Measurements from ENCODE around the gene HOXD13. TPM values are rescaled to one million over a fixed set of nuclear protein-coding genes. Genes with fewer than 3 reads are reported as not detected.

Gene HOXD13
- polyA plus RNA-seq, 2 of the 4 experiments (the other 2 are of a cell fraction), result 0.13 to 0.35 TPM

DNA sequence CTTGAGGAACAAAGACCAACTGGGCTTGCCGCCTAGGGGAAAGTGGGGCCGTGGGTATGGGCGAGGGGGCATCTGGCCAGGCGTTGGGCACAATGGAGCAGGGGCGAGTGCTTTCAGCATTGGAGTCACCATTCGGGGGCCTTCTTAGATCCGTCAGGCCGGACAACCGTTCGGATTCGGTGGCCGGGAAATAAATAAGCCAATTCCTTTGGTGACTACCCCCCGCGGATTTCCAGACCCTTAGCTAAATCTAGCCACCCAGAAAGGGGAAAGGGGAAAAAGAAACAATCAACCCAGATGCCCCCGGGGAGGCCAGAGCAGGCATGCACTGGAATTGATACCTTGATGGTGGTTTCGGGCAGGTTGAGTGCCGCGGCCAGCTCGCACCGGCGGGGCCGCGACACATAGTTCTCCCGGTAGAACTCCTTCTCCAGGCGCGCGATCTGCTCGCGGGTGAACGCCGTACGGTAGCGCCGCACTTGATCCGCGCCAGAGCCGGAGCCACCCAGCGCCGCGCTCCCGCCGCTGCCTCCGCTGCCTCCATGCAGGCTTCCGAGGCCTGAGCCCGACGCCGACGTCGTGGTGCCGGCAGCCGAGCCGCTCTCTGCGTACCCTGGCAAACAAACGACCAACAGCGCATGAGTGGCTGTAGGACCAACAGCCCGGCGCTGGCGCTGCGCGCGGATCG is 10.5 kb upstream of the HOXD13 start:
- Histone ChIP-seq H3K9me3 (peaks cover 10% of the 10 kb centered on the region), H3K4me2 (no peak overlapping the region), H3K4me1 (peaks cover 13% of the 10 kb centered on the region; the same call in 2 of the 3 replicates), H3K27ac (no peak overlapping the region), H3K4me3 (no peak overlapping the region)
- no peak for TF ChIP-seq KDM1A (IDR thresholded peaks at IDR 0.05; ENCODE audit: low read depth)
- TF ChIP-seq, protein P1, sequence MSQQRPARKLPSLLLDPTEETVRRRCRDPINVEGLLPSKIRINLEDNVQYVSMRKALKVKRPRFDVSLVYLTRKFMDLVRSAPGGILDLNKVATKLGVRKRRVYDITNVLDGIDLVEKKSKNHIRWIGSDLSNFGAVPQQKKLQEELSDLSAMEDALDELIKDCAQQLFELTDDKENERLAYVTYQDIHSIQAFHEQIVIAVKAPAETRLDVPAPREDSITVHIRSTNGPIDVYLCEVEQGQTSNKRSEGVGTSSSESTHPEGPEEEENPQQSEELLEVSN (IDR thresholded peaks at IDR 0.05; ENCODE audit: borderline replicate concordance, low read depth), result no peak
- TF ChIP-seq HEYL (CRISPR knock-in tag; IDR thresholded peaks at IDR 0.05), result no peak
- TF ChIP-seq NPAS2 (CRISPR knock-in tag; IDR thresholded peaks at IDR 0.05; ENCODE audit: borderline replicate concordance), result no peak
- no peak for TF ChIP-seq CHD4 (IDR thresholded peaks at IDR 0.05; ENCODE audit: borderline replicate concordance)
- TF ChIP-seq HOXA7 (CRISPR knock-in tag; IDR thresholded peaks at IDR 0.05), result no peak
- no peak for TF ChIP-seq NFE2L2 (conservative IDR thresholded peaks at IDR 0.05; ENCODE audit: low read length)
- no peak for TF ChIP-seq TP53 (CRISPR knock-in tag; IDR thresholded peaks at IDR 0.05)
- TF ChIP-seq CBX8 (IDR thresholded peaks at IDR 0.05), result no peak
- TF ChIP-seq FOSB (CRISPR knock-in tag; IDR thresholded peaks at IDR 0.05), result no peak
- TF ChIP-seq NR3C1 (IDR thresholded peaks at IDR 0.05), result no peak
- TF ChIP-seq EHMT2 (IDR thresholded peaks at IDR 0.05; ENCODE audit: low read depth), result no peak
- no peak for TF ChIP-seq GATA3 (IDR thresholded peaks at IDR 0.05; ENCODE audit: borderline replicate concordance)
- TF ChIP-seq, protein P2, sequence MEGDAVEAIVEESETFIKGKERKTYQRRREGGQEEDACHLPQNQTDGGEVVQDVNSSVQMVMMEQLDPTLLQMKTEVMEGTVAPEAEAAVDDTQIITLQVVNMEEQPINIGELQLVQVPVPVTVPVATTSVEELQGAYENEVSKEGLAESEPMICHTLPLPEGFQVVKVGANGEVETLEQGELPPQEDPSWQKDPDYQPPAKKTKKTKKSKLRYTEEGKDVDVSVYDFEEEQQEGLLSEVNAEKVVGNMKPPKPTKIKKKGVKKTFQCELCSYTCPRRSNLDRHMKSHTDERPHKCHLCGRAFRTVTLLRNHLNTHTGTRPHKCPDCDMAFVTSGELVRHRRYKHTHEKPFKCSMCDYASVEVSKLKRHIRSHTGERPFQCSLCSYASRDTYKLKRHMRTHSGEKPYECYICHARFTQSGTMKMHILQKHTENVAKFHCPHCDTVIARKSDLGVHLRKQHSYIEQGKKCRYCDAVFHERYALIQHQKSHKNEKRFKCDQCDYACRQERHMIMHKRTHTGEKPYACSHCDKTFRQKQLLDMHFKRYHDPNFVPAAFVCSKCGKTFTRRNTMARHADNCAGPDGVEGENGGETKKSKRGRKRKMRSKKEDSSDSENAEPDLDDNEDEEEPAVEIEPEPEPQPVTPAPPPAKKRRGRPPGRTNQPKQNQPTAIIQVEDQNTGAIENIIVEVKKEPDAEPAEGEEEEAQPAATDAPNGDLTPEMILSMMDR (IDR thresholded peaks at IDR 0.05), result no peak
- no peak for TF ChIP-seq ZSCAN20 (CRISPR knock-in tag; IDR thresholded peaks at IDR 0.05)
- CTCF ChIA-PET, result interaction anchor here (3.2 to 5.5 kb wide), 2 partner anchors 15 to 391 kb away, joined by 20 to 57 read pairs; no protein-coding TSS in a partner anchor
- DNase-seq (ENCODE audit: low read depth in 1 of 2, low spot score in 1 of 2) (no peak), ATAC-seq (no peak), FAIRE-seq (no peak)
- POLR2A ChIA-PET, result no interaction called here
- WGBS (ENCODE audit: missing lambda C conversion rate), result 84% methylated on average over 53 of the region's 62 CpGs

DNA sequence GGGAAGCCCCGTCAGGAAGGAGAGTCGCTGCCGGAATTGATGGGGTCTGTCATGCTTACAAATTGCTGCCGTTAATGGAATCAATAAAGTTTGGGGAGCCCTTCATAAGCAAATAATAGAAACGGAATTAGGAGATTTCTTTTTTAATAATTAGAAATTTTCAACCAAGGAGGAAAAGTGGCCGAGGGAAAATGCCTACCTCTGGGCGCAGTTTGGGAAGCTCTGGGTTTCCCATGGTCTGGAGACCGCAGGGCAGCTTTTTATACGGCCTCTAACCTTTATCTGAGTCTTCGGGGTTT is 10.0 kb upstream of the HOXD13 start:
- peaks cover 10% of the 10 kb centered on the region for H3K9me3 ChIP-seq
- no peak overlapping the region for H3K27ac ChIP-seq
- TF ChIP-seq, protein P3, sequence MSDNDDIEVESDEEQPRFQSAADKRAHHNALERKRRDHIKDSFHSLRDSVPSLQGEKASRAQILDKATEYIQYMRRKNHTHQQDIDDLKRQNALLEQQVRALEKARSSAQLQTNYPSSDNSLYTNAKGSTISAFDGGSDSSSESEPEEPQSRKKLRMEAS (IDR thresholded peaks at IDR 0.05), result no peak
- TF ChIP-seq ZFP36 (IDR thresholded peaks at IDR 0.05; ENCODE audit: borderline replicate concordance, partially characterized antibody) (no peak), EP300 (IDR thresholded peaks at IDR 0.05) (no peak), KDM1A (IDR thresholded peaks at IDR 0.05; ENCODE audit: low read depth) (no peak), FOSL2 (IDR thresholded peaks at IDR 0.05) (no peak), FOSL2 (CRISPR knock-in tag; IDR thresholded peaks at IDR 0.05) (no peak)
- TF ChIP-seq, protein P4, sequence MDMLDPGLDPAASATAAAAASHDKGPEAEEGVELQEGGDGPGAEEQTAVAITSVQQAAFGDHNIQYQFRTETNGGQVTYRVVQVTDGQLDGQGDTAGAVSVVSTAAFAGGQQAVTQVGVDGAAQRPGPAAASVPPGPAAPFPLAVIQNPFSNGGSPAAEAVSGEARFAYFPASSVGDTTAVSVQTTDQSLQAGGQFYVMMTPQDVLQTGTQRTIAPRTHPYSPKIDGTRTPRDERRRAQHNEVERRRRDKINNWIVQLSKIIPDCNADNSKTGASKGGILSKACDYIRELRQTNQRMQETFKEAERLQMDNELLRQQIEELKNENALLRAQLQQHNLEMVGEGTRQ (IDR thresholded peaks at IDR 0.05), result no peak
- no peak overlapping the region for H3K4me3 ChIP-seq
- WGBS (ENCODE audit: missing lambda C conversion rate), result 69% methylated on average over 10 of the region's 10 CpGs
- CTCF ChIA-PET, result interaction anchor here (5.5 kb wide), 1 partner anchor 15 kb away, joined by 57 read pairs; no protein-coding TSS in a partner anchor
- POLR2A ChIA-PET, result no interaction called here
- H3K4me1 ChIP-seq, result peaks cover 13% of the 10 kb centered on the region; the same call in 2 of the 3 replicates
- no peak for ATAC-seq
- no peak for DNase-seq (ENCODE audit: low read depth in 1 of 2, low spot score in 1 of 2)
- no peak overlapping the region for H3K4me2 ChIP-seq
- no peak for FAIRE-seq

All from A549 (cell line).